CD14-positive monocyte (primary cell): ENCODE results near the gene IGFBP4. TPM values are rescaled to one million over a fixed set of nuclear protein-coding genes. Genes with fewer than 3 reads are reported as not detected.

ENCODE experiments used
- DNase-seq, 3 donors: peaks; one replicate each; pipeline ENCODE4 v3.0.0-alpha.2; 2011 to 2022
- H2AFZ ChIP-seq: 2 replicates; pipeline ENCODE4 v1.6.0; 2012; ENCODE audit warnings: mild to moderate bottlenecking, low read depth, low read length, inconsistent platforms; ENCODE audit not compliant: insufficient read depth, poor library complexity, severe bottlenecking
- H3K27ac ChIP-seq, 2 donors: 1 replicate in 1 of 2; 2 replicates in 1 of 2; pipeline ENCODE4 v1.5.1; 2012 to 2013; ENCODE audit warnings: low read length in 2 of 2, control low read depth in 1 of 2, inconsistent platforms in 1 of 2, low read depth in 1 of 2, mild to moderate bottlenecking in 1 of 2
- H3K27me3 ChIP-seq, 2 donors: one replicate each; pipeline versions ENCODE4 v1.6.0 to v1.6.1; 2011 to 2013; ENCODE audit warnings: low read length in 2 of 2; ENCODE audit not compliant: control insufficient read depth in 2 of 2, insufficient read depth in 2 of 2
- H3K36me3 ChIP-seq, 2 donors: replicated peaks in 1 of 2; 1 replicate in 1 of 2; 2 replicates in 1 of 2; pipeline versions ENCODE4 v1.5.1 to v1.6.1; 2012 to 2013; ENCODE audit warnings: low read length in 2 of 2, control low read depth in 1 of 2, inconsistent platforms in 1 of 2, mild to moderate bottlenecking in 1 of 2; ENCODE audit not compliant: insufficient read depth in 2 of 2, control insufficient read depth in 1 of 2
- H3K4me1 ChIP-seq, 2 donors: 1 replicate in 1 of 2; 2 replicates in 1 of 2; pipeline versions ENCODE4 v1.5.1 to v1.6.1; 2012 to 2013; ENCODE audit warnings: low read length in 2 of 2, control low read depth in 1 of 2, inconsistent platforms in 1 of 2, mild to moderate bottlenecking in 1 of 2, moderate library complexity in 1 of 2; ENCODE audit not compliant: insufficient read depth in 2 of 2, control insufficient read depth in 1 of 2
- H3K4me2 ChIP-seq: replicated peaks from 2 replicates; pipeline ENCODE3; 2012; ENCODE audit warnings: low read length, moderate library complexity, mild to moderate bottlenecking; ENCODE audit not compliant: poor library complexity, severe bottlenecking; ENCODE audit errors: extremely low read depth
- H3K4me3 ChIP-seq, 3 experiments: fragments of 200-600 bp in 1 of 3; sonication (generic) in 1 of 3; replicated peaks in 1 of 3; 1 replicate in 2 of 3; 2 replicates in 1 of 3; pipeline ENCODE4 v1.5.1; 2011 to 2013; ENCODE audit warnings: low read length in 3 of 3, mild to moderate bottlenecking in 3 of 3, control low read depth in 2 of 3, low read depth in 2 of 3, inconsistent platforms in 1 of 3, moderate library complexity in 1 of 3
- H3K79me2 ChIP-seq: 2 replicates; pipeline ENCODE4 v1.6.0; 2012; ENCODE audit warnings: mild to moderate bottlenecking, control low read depth, inconsistent platforms, low read length, moderate library complexity; ENCODE audit not compliant: insufficient read depth
- H3K9ac ChIP-seq: 2 replicates; pipeline ENCODE4 v1.6.0; 2017; ENCODE audit warnings: low read length, mild to moderate bottlenecking; ENCODE audit not compliant: insufficient read depth, poor library complexity, severe bottlenecking
- H3K9me3 ChIP-seq, 2 donors: replicated peaks in 1 of 2; 1 replicate in 1 of 2; 2 replicates in 1 of 2; pipeline versions ENCODE4 v1.5.1 to v1.6.1; 2012 to 2013; ENCODE audit warnings: low read length in 2 of 2, control low read depth in 1 of 2; ENCODE audit not compliant: control insufficient read depth in 1 of 2, insufficient read depth in 1 of 2
- H4K20me1 ChIP-seq: 2 replicates; pipeline ENCODE4 v1.6.0; 2012; ENCODE audit warnings: mild to moderate bottlenecking, low read length, control low read depth, moderate library complexity; ENCODE audit not compliant: insufficient read depth
- H3K27ac Mint-ChIP-seq, 7 donors: one replicate each; pipeline ENCODE4 v1.8.0; 2020; ENCODE audit warnings: mild to moderate bottlenecking in 7 of 7, mixed read lengths in 7 of 7, moderate library complexity in 6 of 7, inconsistent platforms in 2 of 7
- H3K27me3 Mint-ChIP-seq, 3 donors: one replicate each; pipeline ENCODE4 v1.8.0; 2021 to 2022; ENCODE audit warnings: low read depth in 3 of 3, mild to moderate bottlenecking in 3 of 3, mixed read lengths in 3 of 3, moderate library complexity in 3 of 3, inconsistent platforms in 1 of 3
- H3K36me3 Mint-ChIP-seq, 2 donors: one replicate each; pipeline ENCODE4 v1.8.0; 2020; ENCODE audit warnings: mixed read lengths in 2 of 2, inconsistent platforms in 1 of 2, mild to moderate bottlenecking in 1 of 2
- H3K4me1 Mint-ChIP-seq: one replicate; pipeline ENCODE4 v1.8.0; 2020; ENCODE audit warnings: mild to moderate bottlenecking, mixed read lengths
- H3K4me3 Mint-ChIP-seq, 2 donors: one replicate each; pipeline ENCODE4 v1.8.0; 2020; ENCODE audit warnings: mild to moderate bottlenecking in 2 of 2, mixed read lengths in 2 of 2, moderate library complexity in 1 of 2
- H3K9me3 Mint-ChIP-seq, 7 donors: one replicate each; pipeline ENCODE4 v1.8.0; 2020 to 2022; ENCODE audit warnings: mixed read lengths in 7 of 7, mild to moderate bottlenecking in 6 of 7, moderate library complexity in 6 of 7, inconsistent platforms in 2 of 7
- CTCF ChIP-seq: fragments of 200-600 bp; IDR thresholded peaks from one replicate; pipeline ENCODE4 v1.8.0; 2022; ENCODE audit warnings: antibody characterized with exemption, mild to moderate bottlenecking
- WGBS: methylation state at CpG from one replicate; pipeline ENCODE4 v1.1.5; 2013; ENCODE audit warnings: missing lambda C conversion rate; ENCODE audit not compliant: insufficient coverage; 5-methylcytosine and 5-hydroxymethylcytosine counted together
- intact Hi-C, 2 donors: fragments of 100-400 bp; cut with micrococcal nuclease; formaldehyde crosslinking; loops; one replicate each; pipeline versions ENCODE4 v1.15.0 to v1.15.1; 2023
- polyA plus RNA-seq, 3 donors: library from polyadenylated mRNA; depleted of rRNA in 1 of 3; unstranded in 2 of 3; stranded (reverse) in 1 of 3; fragments of 300-500 nt in 2 of 3; fragments of >200 nt in 1 of 3; fragmentation: Illumina TruSeq in 2 of 3; gene quantifications; 1 replicate in 2 of 3; 2 replicates in 1 of 3; pipeline ENCODE4 v1.2.3, GENCODE V29; 2012 to 2021

IGFBP4 gene
- polyA plus RNA-seq, 3 donors, result 0.04 to 0.15 TPM; not detected in 1

DNA sequence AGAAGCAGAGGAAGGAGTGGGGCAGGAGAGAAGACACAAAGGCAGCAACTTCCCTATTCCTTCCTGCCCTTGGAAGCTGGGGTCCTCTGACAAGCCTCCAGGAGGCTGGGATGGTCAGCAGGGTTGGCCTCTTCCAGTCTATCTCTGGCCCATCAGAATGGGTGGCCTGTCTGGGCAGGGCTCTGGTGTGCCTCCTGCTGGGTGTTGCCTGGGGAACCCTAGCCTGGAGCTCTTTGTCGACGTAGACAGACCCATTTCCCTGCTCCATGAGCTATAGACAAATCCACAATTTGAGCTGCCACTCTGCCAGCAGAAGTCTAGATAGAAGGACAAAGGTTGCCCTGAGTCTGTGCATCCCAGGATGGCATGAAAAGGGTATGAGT lies 11.4 kb downstream of the IGFBP4 start:
- no peak for DNase-seq
- no peak overlapping the region for H2AFZ ChIP-seq
- no peaks in the 10 kb centered on the region for H3K9me3 ChIP-seq
- no peak overlapping the region for H3K9ac ChIP-seq
- Mint-ChIP-seq H3K27me3 (peaks cover 10 to 25% (median 19%) of the 10 kb centered on the region in 3 donors), H3K9me3 (no peaks in the 10 kb centered on the region), H3K36me3 (no peaks in the 10 kb centered on the region), H3K4me1 (no peaks in the 10 kb centered on the region), H3K4me3 (no peak overlapping the region), H3K27ac (no peak overlapping the region)
- no peak overlapping the region for H3K27ac ChIP-seq
- no peak overlapping the region for H3K4me2 ChIP-seq
- no peaks in the 10 kb centered on the region for H3K36me3 ChIP-seq
- H3K4me3 ChIP-seq, result no peak overlapping the region
- TF ChIP-seq CTCF, result no peak
- intact Hi-C loops, result no loop called here
- no peaks in the 10 kb centered on the region for H3K79me2 ChIP-seq
- no CpG with 5 or more reads among the region's 2 CpGs for WGBS
- no peaks in the 10 kb centered on the region for H3K4me1 ChIP-seq
- H4K20me1 ChIP-seq, result no peaks in the 10 kb centered on the region
- peaks cover 0 to 3% of the 10 kb centered on the region in 2 donors for H3K27me3 ChIP-seq

- Histone ChIP-seq H3K9me3 (no peaks in the 10 kb centered on the region), H2AFZ (no peak overlapping the region), H3K9ac (no peak overlapping the region), H3K4me3 (no peak overlapping the region), H4K20me1 (no peaks in the 10 kb centered on the region), H3K36me3 (no peaks in the 10 kb centered on the region), H3K27ac (no peak overlapping the region), H3K4me1 (no peaks in the 10 kb centered on the region), H3K4me2 (no peak overlapping the region), H3K27me3 (peaks cover 0 to 1% of the 10 kb centered on the region in 2 donors), H3K79me2 (no peaks in the 10 kb centered on the region)
- Mint-ChIP-seq H3K27me3 (peaks cover 7 to 18% (median 8%) of the 10 kb centered on the region in 3 donors), H3K27ac (no peak overlapping the region), H3K4me3 (no peak overlapping the region), H3K9me3 (no peaks in the 10 kb centered on the region), H3K36me3 (no peaks in the 10 kb centered on the region), H3K4me1 (no peaks in the 10 kb centered on the region)
- no peak for DNase-seq
- intact Hi-C loops, result no loop called here
- TF ChIP-seq CTCF, result no peak
- 98% methylated on average over 13 of the region's 16 CpGs for WGBS
Measured at GRCh38 chr17:40456396-40456951, 13.2 kb downstream of the IGFBP4 start.
